Measurements from ENCODE around the gene MORC3.

MORC3 gene

DNA sequence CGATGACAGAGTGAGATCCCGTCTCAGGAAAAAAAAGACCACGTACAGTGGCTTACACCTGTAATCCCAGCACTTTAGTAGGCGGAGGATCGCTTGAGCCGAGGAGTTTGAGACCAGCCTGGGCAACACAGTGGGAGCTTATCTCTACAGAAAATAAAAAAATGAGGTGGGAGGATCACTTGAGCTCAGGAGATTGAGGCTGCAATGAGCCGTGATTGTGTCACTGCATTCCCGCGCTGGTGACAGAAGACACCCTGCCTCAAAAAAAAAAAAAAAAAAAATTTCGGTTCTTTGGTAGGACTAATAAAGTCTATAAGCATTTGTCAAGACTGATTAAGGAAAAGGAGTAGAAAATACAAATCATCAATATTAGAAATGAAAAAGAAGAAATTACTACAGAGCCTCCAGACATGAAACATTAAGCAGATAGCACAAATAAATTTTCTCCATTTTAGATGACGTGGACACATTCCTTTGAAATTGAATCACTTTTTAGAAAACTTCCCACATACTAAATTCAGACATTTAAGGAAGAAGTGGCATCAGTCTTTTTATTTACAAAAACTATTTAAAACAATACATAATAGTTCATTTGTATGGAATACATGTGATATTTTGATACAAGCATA lies 30.4 kb downstream of the MORC3 start:
- no peak overlapping the region for H3K4me3 ChIP-seq (ENCODE audit: low read length)
- DNase-seq (ENCODE audit: low read depth) = no peak
- TF ChIP-seq, protein P1, sequence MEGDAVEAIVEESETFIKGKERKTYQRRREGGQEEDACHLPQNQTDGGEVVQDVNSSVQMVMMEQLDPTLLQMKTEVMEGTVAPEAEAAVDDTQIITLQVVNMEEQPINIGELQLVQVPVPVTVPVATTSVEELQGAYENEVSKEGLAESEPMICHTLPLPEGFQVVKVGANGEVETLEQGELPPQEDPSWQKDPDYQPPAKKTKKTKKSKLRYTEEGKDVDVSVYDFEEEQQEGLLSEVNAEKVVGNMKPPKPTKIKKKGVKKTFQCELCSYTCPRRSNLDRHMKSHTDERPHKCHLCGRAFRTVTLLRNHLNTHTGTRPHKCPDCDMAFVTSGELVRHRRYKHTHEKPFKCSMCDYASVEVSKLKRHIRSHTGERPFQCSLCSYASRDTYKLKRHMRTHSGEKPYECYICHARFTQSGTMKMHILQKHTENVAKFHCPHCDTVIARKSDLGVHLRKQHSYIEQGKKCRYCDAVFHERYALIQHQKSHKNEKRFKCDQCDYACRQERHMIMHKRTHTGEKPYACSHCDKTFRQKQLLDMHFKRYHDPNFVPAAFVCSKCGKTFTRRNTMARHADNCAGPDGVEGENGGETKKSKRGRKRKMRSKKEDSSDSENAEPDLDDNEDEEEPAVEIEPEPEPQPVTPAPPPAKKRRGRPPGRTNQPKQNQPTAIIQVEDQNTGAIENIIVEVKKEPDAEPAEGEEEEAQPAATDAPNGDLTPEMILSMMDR (IDR thresholded peaks at IDR 0.05; ENCODE audit: insufficient read depth, low read depth, low read length, missing control alignments) = no peak

DNA sequence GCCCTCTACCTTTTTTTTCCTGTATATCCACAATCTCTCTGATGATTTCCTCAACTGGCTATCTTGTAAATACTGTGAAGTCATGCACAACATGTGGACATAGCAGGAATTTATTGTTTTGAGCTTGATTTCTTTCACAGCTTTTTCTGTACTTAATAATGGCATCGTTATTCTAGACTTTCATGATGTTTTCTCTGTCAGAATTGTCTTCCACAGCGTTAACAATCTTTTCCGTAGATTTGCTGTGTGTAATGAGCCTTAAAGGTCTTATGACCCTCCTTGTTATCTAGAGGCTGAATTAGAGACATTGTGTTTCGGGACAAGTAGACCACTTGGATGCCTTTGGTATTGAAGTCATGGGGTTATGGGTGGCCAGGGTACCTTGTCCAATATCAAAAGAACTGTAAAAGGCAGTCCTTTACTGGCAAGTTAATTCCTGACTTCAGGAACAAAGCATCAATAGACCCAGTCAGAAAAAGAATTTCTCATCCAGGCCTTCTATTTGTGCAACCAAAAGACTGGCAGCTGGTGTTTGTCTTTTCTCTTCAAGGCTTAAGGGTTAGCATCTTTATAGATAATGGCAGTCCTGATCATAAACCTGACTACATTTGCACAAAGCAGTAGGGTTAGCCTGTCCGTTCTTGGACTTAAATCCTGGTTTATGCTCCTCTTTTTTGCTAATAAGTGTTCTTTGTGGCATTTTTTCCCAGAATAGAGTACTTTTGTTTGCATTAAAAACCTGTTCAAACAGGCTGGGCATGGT lies 35.1 kb downstream of the MORC3 start:
- DNase-seq (ENCODE audit: low read depth) = no peak
- TF ChIP-seq, protein P1 (IDR thresholded peaks at IDR 0.05; ENCODE audit: insufficient read depth, low read depth, low read length, missing control alignments) = no peak
- no peak overlapping the region for H3K4me3 ChIP-seq (ENCODE audit: low read length)

DNA sequence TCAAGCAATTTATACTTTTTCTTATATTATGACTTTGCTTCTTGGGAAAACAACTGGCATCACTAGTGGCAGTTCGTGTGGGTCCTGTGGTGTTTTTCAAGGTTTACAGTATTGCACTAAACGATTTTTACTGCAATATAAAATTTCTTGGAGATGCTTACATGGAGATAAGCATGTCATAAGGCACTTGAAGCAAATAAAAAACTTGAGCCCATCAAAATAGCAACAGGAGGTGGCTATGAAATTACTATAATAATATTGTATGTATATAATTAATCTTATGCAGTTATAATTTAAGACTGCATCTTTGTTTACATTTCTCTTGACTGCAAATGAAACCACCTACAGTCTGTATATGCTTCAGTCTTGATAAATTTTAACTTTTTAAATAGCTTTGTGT lies 35.9 kb downstream of the MORC3 start:
- no peak overlapping the region for H3K4me3 ChIP-seq (ENCODE audit: low read length)
- TF ChIP-seq, protein P1 (IDR thresholded peaks at IDR 0.05; ENCODE audit: insufficient read depth, low read depth, low read length, missing control alignments) = no peak
- DNase-seq (ENCODE audit: low read depth) = no peak

GRCh38 chr21:36359185-36359584 lies 39.2 kb downstream of the MORC3 start:
- TF ChIP-seq, protein P1 (IDR thresholded peaks at IDR 0.05; ENCODE audit: insufficient read depth, low read depth, low read length, missing control alignments) = no peak
- H3K4me3 ChIP-seq (ENCODE audit: low read length) = no peak overlapping the region
- DNase-seq (ENCODE audit: low read depth) = no peak

GRCh38 chr21:36369064-36369685 lies 49.2 kb downstream of the MORC3 start:
- no peak for DNase-seq (ENCODE audit: low read depth)
- TF ChIP-seq, protein P1 (IDR thresholded peaks at IDR 0.05; ENCODE audit: insufficient read depth, low read depth, low read length, missing control alignments) = no peak
- H3K4me3 ChIP-seq (ENCODE audit: low read length) = no peak overlapping the region

GRCh38 chr21:36375994-36376393 lies 56.0 kb downstream of the MORC3 start:
- no peak overlapping the region for H3K4me3 ChIP-seq (ENCODE audit: low read length)
- DNase-seq (ENCODE audit: low read depth) = no peak
- TF ChIP-seq, protein P1 (IDR thresholded peaks at IDR 0.05; ENCODE audit: insufficient read depth, low read depth, low read length, missing control alignments) = no peak
